ENCODE results near the gene GPA33. TPM values are rescaled to one million over a fixed set of nuclear protein-coding genes. Genes with fewer than 3 reads are reported as not detected.

GPA33 gene
- total RNA-seq, 1 donor from 2014 or later, result not detected

GRCh38 chr1:167122568-167122967 lies 32.4 kb upstream of the GPA33 start:
- Mint-ChIP-seq H3K27me3 (ENCODE audit: unreplicated experiment) (peaks cover 16% of the 10 kb centered on the region), H3K36me3 (ENCODE audit: unreplicated experiment) (no peaks in the 10 kb centered on the region), H3K9me3 (ENCODE audit: unreplicated experiment) (no peaks in the 10 kb centered on the region), H3K27ac (ENCODE audit: unreplicated experiment) (no peak overlapping the region), H3K4me1 (ENCODE audit: unreplicated experiment) (peaks cover 28% of the 10 kb centered on the region), H3K4me3 (ENCODE audit: unreplicated experiment) (no peak overlapping the region)
- no peak for TF ChIP-seq CTCF (IDR thresholded peaks at IDR 0.05)
- DNase-seq (ENCODE audit: extremely low spot score, unreplicated experiment), result no peak

- no peak overlapping the region for H3K4me3 Mint-ChIP-seq (ENCODE audit: unreplicated experiment)
- no peak for TF ChIP-seq CTCF (IDR thresholded peaks at IDR 0.05)
Measured at GRCh38 chr1:167122121-167122480, 31.9 kb upstream of the GPA33 start.

GRCh38 chr1:167121375-167122120 lies 31.4 kb upstream of the GPA33 start:
- Mint-ChIP-seq H3K4me1 (ENCODE audit: unreplicated experiment) (peaks cover 28% of the 10 kb centered on the region), H3K9me3 (ENCODE audit: unreplicated experiment) (no peaks in the 10 kb centered on the region), H3K4me3 (ENCODE audit: unreplicated experiment) (peak overlapping the region; percentile 64), H3K27ac (ENCODE audit: unreplicated experiment) (peak overlapping the region; percentile 76), H3K36me3 (ENCODE audit: unreplicated experiment) (no peaks in the 10 kb centered on the region), H3K27me3 (ENCODE audit: unreplicated experiment) (peaks cover 7% of the 10 kb centered on the region)
- peak; percentile 89 for DNase-seq (ENCODE audit: extremely low spot score, unreplicated experiment)
- no peak for TF ChIP-seq CTCF (IDR thresholded peaks at IDR 0.05)

More at GRCh38 chr1:167122121-167122480, 31.9 kb upstream of the GPA33 start:
- Mint-ChIP-seq H3K27ac (ENCODE audit: unreplicated experiment) (peak overlapping the region; percentile 76), H3K9me3 (ENCODE audit: unreplicated experiment) (no peaks in the 10 kb centered on the region), H3K27me3 (ENCODE audit: unreplicated experiment) (peaks cover 12% of the 10 kb centered on the region), H3K36me3 (ENCODE audit: unreplicated experiment) (no peaks in the 10 kb centered on the region), H3K4me1 (ENCODE audit: unreplicated experiment) (peaks cover 28% of the 10 kb centered on the region)
- DNase-seq (ENCODE audit: extremely low spot score, unreplicated experiment), result no peak

- no peak for TF ChIP-seq CTCF (IDR thresholded peaks at IDR 0.05)
- H3K4me1 Mint-ChIP-seq (ENCODE audit: unreplicated experiment), result peaks cover 28% of the 10 kb centered on the region
- no peak overlapping the region for H3K4me3 Mint-ChIP-seq (ENCODE audit: unreplicated experiment)
- H3K9me3 Mint-ChIP-seq (ENCODE audit: unreplicated experiment), result no peaks in the 10 kb centered on the region
- no peaks in the 10 kb centered on the region for H3K36me3 Mint-ChIP-seq (ENCODE audit: unreplicated experiment)
- peak overlapping the region; percentile 76 for H3K27ac Mint-ChIP-seq (ENCODE audit: unreplicated experiment)
- DNase-seq (ENCODE audit: extremely low spot score, unreplicated experiment), result no peak
- peaks cover 5% of the 10 kb centered on the region for H3K27me3 Mint-ChIP-seq (ENCODE audit: unreplicated experiment)
Measured at GRCh38 chr1:167120899-167121298, 30.7 kb upstream of the GPA33 start.

- H3K4me3 Mint-ChIP-seq (ENCODE audit: unreplicated experiment), result no peak overlapping the region
- H3K27ac Mint-ChIP-seq (ENCODE audit: unreplicated experiment), result no peak overlapping the region
- no peak for DNase-seq (ENCODE audit: extremely low spot score, unreplicated experiment)
- H3K27me3 Mint-ChIP-seq (ENCODE audit: unreplicated experiment), result peaks cover 13% of the 10 kb centered on the region
- peaks cover 28% of the 10 kb centered on the region for H3K4me1 Mint-ChIP-seq (ENCODE audit: unreplicated experiment)
- no peak for TF ChIP-seq CTCF (IDR thresholded peaks at IDR 0.05)
- no peaks in the 10 kb centered on the region for H3K36me3 Mint-ChIP-seq (ENCODE audit: unreplicated experiment)
- no peaks in the 10 kb centered on the region for H3K9me3 Mint-ChIP-seq (ENCODE audit: unreplicated experiment)
Measured at GRCh38 chr1:167119696-167120095, 29.5 kb upstream of the GPA33 start.

Data from osteocyte (in vitro differentiated cells).